GM21390 (cell line): ENCODE measurements around the gene UIMC1.

Experiments
- ATAC-seq: cut with Tn5 transposase; IDR thresholded peaks from one replicate; pipeline ENCODE4 v1.9.1; 2021; ENCODE audit not compliant: unreplicated experiment

Gene UIMC1

DNA sequence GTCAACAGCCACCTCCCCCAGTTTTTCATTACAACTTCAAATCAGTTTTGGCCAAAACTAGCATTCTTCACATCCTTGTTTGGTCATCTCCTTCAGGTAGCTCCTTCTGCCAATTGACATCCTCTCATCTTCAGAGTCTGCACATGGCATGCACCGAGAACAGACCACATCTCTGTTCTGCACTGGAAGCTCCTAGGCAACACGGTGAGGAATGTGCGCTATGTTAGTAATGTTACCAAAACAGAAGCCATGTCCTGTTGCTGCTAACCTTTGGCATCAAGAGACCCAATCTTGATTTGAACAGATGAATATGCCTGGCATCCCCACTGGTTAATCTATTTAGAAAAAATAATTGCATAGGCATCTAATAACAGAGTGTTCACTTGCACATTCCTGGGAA lies 102.3 kb downstream of the UIMC1 start:
- no peak for ATAC-seq

DNA sequence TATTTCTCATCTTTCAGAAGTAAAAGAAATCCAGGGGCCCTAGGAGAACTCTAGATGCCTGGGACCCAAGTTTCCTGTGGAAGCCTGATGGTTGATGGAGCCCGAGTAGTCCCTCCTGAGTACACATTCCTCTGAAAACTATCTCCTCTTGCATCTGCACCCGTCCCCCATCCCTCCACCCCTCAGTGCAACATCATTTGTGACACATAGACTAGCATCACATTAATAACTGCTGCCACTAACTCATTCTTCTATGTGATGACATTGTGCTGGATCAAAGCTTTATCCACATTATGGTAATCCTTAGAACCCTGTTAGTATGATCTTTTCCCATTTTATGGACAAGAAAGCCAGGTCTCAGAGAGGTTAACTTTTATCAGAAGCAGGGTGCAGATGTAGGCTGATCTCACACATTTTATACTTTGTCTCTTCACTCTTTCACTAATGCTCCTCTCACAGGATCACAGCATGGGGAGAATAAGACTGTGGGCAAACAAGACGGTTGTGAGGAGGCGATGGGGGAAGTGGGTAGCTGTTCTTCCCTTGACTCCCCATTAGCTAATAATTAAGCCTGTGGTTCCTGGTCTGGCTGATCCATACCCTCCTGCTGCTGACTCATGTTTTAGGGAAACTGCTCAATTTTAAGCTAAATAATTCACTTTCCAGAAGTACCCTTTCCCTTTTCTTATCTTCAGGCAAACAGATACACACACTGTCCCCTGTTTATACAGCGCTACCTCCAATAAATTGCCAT lies 103.5 kb downstream of the UIMC1 start:
- no peak for ATAC-seq

DNA sequence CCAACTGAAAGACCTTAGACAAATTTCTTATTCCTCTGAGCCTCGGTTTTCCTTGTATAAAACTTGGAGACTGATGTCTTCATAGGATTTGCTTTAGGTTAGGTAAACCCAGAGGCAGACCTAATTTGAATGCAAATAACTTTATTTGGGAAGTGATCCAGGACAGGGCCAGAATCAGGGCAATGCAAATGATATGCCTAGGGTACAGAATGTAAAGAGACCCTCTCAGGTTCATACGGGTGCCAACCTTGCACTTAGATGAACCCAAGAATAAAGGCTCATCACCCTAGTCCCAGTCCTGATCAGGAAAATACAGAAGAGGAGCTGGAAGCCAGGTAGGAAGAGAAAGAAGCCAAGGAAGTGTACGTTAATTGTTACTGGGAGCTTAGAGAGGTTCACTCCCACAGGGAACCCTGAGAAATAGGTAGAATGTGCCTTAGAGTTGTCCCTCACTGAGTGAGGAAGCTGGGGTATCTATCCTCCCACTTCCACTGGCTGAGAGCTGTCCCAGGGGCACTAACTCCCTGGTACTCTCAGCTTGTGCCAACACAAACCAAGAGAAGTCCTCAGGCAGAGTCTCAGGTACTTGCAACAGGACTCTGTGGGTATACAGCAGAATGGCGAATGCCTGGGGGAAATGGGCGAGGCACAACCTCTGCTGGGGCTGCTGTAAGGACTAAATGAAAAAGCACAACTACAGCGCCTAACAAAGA lies 104.3 kb downstream of the UIMC1 start:
- ATAC-seq: no peak

DNA sequence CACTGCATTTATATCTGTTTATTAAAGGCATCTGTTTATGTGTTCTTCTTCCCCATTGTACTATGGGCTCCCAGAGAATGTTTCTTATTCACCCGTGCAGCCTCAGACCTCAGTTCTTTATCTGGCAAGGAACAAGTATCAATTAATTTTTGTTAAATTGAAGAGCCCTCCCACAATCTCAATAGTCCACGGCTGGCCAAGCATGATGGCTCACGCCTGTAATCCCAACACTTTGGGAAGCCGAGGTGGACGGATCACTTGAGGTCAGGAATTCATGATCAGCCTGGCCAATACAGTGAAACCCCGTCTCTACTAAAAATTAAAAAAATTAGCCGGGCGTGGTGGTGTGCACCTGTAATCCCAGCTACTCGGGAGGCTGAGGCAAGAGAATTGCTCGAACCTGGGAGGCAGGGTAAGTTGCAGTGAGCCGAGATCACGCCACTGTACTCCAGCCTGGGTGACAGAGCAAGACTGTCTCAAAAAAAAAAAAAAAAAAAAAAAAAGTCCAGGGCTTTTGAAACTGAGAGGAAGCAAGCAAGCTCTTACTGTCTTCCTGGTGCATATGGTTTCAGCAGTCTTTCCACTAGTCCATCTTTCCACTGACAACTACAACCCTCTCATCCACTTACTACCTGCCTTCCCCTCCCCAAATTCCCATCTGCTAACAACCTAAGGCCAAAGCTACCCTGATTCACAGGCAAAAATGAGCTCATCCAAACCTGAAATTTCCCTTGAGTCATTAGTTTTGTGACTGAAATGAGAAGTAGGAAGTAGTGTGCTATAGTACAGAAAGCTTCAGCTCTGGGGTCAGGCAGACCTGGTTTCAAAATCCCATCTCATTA lies 105.1 kb downstream of the UIMC1 start:
- ATAC-seq: peak; percentile 63

DNA sequence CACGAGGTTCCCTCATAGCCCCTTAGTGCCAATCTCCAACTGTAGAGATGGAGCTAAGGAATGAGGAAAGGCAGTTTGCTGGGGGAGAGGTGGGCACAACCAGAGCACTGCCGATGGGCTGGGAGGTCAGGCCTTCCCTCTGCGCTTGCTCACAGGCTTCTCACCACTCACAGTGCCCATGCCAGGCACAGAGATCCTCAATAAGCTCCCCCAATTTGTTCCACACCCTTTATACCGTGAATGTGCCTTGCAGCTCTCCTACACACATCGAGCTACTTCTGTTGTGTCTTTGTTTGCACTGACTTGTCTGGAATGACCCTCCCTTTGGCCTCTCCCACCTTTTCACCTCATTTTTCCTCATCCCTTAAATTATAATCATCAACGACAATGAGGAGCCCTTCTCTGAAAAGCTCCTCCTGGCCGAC lies 105.8 kb downstream of the UIMC1 start:
- ATAC-seq: no peak

DNA sequence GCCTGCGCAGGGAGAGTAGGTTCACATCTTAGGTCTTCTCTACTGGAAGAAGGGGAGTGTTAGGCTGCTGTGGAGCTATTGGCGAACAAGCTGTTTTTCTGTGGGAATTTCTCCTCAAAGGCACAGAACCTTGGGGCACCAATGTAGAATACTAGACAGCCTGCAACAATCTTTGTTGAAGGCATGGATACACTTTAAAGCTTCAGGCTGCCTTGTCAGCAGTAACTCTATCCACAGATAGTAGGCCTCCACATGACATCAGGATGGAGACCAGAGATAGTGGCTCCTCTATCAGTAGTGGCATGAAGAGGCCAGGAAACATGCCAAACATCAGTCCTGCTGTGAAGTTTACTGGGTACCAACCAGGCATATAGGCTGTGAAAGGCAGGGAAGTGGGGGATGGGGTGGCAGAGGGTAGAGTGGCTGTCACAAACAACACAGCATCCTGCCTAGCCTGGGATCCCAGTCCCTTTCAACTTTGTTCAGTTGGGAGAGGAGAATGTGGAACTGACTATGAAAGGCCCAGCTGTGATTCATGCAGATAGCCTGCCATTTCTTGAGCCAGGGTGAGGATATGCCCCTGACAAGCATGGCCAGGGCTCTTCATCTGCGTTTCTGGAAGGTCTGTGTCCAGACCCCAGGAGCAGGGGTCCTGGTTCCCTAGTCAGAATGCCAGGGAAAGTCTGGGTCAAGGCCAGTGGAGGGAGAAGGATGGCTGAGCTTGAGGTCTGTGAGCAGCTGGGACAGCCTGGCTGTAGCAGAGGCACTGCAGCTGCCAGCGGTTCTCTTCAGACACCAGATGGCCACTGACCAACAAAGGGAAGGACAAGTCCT lies 106.4 kb downstream of the UIMC1 start:
- ATAC-seq: no peak

DNA sequence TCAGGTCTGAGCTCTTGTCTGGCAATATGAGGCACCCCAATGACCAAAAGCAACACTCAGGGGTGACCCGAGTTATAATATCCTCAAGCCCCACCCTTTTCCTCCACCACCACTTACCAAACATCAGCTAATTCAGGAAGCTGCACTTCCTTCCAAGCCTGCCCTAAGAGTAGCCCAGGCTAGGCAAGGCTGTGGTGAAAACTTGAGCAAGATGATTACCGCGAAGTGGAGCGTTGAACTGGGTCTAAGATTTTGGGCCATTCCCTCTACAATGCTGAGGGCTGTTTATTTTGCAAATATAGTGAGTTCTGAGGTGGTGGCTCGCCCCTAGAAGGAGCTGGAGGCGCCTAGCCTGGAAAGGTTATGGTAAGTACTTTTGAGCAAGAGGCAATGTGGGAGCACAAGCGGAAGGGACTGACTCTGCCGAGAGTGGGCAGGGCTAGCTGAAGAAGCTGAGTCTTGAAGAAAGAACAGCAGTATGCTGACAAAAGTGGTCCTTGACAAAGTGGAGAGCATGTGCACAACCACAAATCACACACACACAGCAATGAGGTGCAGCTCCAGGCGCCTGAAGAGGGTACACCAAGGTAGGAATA lies 107.2 kb downstream of the UIMC1 start, which contains the start of gene HK3:
TSS of gene HK3 (minus strand) at position 51 of the 596 bp plus-strand sequence. CDS start 3,187 bp downstream, outside the sequence.
- no peak for ATAC-seq

DNA sequence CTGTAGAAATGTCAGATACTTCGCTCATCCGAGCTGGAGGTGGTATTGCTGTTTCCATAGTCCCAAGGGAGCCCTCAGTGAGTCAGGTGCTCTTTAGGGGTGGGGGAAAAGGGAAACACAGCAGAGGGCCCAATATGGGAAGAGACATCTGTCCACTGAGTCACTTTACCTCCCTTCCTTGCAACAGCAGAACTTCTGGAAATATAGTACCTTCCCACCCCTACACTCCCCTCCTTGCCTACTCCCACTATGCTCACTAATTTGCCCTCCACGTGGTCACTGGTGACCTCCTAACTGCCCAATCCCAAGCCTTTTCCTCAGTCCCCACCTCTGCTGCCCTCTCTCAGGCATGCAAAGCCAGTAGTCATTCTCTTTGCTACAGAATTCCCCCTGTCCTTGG lies 109.3 kb downstream of the UIMC1 start:
- no peak for ATAC-seq

DNA sequence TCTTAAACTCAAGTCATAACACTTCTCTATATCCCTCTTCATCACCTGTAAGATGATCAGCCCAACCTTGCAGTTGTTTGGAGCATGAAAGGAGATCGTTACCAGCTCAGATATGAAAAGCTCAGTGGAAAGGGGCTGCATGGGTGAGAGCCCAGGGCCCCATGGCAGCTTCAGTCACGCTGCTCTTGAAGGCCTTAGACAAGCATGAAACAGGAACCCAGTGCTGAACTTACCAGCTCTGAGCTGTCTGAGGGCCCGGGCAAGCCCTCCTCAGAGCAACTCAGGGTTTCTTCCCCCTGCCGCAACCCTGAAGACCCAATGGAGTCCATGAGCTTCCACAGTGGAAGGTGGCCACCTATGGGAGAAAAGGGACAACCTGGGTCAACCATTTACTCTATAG lies 110.7 kb downstream of the UIMC1 start:
- ATAC-seq: no peak

DNA sequence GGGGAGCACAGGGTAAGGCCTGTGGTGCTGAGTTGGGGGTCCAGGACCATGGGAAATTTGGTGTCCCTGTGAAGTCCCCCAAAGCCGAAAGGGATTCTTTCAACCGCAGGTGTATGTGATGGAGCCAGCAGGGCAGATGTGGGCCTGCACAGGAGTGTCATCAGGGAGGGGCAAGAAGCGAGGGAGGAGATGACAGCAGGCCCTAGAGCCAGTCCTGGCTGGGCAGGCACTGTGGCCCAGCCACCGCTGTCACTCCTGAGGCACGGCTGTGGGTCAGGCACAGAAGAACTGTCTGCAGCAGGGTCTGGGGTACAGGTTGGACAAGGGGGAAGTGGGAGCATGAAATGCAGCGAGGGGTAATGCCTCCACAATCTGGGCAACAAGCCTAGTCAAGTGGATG lies 112.3 kb downstream of the UIMC1 start:
- no peak for ATAC-seq

DNA sequence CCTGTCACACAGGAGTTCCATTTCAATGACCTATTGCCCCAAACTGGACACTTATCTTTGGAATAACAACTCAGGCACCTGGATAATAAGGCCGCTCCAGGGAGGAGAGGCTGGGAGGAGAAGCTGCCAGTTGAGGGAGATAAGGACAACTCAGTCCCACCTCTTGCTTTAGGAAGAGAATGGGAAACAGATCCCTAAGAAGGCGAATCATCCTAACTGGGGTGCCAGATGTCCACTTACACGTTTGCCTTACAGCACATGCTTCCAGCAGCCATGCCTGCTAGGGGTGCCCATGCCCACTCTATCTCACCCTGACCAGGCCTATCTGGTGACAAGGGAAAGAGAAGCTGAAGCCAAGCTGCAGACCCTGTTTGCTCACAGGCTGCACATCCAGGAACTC lies 113.9 kb downstream of the UIMC1 start:
- no peak for ATAC-seq

DNA sequence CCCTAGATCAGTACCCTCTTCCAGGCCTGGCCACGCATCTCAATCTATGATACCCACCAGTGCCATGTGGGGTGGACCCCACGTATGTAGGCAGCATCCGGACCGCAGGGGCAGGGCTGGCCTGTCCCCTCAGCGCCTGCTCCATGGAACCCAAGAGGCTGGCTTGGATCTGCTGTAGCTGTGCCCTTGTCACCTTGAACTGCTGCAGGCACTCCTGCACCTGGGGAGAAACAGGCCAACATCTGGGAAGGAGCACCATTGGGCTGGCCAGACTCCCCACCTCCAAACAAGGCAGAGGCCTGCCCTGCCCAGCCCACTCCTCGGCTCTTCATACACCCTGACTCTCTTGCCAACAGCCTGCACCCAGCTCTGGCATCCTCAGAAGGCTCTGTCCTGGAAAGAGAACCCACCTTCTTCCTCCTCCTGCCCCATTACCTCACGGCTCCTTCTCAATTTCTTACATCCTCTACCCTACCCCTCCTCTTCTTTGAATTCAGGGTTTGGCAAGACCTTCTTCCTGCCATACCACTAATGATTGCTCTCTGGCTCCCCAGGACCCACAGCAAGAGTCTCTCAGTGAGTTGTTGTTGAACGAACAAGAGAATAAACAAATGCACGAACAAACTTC lies 115.1 kb downstream of the UIMC1 start:
- ATAC-seq: no peak

DNA sequence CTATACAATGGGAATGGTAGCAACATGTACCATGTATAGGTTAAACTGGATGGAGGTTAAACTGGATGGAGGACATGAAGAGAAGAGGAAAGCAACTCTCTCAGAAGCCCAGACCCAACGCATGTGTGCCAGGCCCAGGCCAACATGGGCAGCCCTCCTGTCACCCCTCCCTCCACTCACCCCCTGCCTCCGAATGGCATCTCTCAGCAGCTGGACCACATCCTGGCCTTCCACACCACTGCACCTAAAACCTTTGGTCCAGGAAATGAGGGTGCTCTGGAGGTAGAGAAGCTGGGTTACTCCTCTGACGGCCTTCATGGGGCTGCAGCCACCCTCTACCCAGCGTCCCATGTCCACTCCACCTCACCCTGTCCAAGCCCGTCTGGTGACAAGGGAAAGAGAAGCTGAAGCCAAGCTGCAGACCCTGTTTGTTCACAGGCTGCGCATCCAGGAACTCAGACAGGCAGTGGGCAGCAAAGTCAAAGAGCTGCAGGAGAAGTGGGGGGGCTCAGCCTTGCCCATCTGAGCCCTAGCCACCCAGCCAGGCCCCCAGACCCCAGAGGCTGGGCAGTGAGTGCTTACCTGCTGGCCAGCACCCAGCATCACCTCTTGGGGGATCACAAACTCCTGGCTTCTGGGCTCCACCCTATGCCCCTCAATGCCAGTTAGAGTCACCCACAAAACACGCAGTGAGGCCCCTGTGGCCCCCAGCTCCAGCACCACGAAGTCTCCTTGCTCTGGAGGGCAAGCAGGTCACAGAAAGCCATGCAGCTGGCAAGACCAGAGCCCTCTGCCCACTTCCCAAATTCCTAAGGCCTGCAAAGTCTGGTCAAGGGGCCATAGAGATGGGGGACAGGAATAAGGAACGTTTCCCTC lies 115.9 kb downstream of the UIMC1 start:
- no peak for ATAC-seq

DNA sequence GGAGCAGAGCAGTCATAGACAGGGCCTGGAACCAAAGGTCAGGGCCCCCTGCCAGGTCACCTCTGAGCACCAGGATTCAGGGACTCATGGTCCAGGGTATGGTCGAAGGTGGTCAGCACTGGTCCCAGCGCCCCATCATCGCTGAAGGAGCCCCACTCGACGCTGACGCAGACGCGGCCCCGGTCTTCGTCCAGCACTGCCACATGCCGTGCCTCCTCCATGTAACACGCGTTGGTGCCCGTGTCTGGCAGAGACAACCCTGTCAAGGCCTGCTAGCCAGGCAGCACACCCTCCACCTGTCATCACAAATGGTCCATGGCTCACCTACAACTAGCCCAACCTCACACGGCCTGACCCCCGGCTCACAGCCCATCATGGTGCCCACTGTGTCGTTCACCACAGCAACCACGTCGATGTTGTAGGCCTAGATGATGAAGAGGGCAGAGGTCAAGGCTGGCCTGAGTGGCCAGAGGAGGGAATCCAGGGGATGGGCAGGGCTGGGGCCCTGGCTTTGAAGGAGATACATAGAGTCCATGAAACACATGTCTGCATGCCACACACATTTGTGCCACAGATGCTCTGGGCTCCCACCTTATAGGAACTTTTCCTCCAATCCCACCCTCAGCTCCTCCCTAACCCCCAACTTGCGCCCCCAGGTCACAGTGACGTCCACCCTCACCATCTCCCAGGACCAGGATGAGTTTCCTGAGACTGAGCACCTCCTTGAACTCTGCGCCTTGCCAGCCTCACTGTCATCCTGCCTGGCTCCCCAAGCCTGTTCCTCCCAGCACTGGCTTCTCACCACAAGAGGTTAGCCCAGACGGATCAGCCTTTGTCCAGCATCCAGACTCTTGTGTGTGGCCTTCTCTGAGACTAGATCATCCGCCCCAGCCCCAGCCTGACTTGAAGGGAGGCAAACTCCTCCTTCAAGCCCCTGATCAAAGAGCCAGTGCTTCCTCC lies 117.0 kb downstream of the UIMC1 start:
- ATAC-seq: no peak

DNA sequence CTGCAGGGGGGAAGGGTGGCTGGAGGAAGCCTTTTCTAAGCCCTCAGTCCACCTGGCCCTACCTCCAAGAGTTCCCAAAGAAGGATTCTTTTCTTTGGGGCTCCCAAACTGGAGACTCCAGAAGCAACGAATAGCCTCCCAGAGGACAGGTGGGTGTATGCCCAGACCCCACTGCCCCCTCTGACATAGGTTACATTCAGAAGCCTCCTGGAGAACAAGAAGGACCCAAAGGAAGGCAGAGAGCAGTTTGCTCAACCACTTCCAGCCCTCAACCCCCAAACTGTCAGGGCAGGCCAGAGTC lies 117.8 kb downstream of the UIMC1 start:
- no peak for ATAC-seq

DNA sequence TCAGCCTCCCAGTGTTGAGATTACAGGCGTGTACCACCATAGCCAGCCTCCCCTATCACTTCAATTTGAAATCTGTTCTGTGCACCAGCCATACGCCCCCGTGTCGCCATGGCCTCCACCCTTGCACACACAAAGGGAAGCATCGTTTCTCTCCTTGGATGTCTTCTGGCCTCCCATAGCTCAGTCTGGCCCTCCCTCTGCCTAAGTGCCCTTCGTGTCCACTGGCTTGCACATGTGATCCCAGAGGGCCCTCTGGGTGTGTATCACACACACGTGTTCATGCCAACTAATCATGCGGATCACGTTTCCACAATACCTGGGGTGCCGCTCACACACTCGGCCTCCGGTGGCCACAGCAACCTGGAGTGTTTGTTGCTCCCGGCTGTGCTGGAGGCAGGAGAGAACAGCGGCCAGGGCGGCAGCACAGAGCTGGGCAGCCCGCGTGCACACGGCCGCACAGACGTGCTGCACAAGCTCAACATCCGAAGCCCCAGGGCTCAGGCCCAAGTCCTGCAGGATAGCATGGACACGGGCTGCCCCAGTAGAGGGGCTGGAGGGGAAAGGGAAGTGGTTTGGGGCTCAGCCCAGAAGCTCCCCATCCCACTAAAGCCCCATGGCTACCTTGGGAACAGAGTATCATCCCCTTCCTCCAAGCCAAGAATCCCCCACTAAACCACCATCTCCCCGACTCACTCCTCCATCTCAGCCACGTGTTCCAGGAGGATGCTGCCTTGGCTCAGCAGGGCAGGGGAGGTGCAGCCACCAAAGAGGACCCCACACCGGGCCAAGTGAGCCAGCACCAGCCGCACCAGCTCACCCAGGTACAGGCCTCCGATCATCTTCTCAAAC lies 118.3 kb downstream of the UIMC1 start:
- ATAC-seq: no peak

DNA sequence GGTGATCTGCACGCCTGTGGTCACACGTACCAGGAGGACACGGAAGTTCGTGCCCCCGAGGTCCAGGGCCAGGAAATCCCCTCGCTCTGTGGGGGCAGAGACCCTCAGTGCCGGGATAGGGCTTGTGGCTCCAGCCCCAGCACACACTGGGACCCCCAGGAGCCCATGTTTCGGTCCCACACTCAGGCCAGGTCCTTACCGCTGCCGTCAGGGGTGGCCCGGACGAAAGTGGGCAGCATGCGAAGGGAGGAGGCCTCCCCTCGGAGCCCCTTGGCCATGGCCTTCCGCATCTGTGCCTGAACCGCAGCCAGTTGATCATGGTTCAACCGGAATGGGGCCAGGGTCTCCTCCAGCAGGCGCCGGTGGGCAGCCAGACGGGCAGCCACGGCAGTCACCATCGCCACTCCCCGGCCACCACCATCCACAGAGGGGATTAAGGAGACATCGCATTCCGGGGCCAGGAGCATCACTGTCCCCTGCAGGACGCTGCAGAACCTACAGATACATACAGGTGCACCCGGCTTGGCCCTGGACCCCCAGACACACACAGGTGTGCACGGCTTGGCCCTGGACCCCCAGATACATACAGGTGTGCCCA lies 119.2 kb downstream of the UIMC1 start:
- ATAC-seq: no peak
